HG03565 (cell line): Measurements from ENCODE around the gene DTNA.
A peak's percentile ranks its signal among the peaks of the same experiment; 100 is the strongest.

Source experiments
- ATAC-seq: cut with Tn5 transposase; IDR thresholded peaks from one replicate; pipeline ENCODE4 v1.9.1; 2021; ENCODE audit warnings: mild to moderate bottlenecking, moderate library complexity; ENCODE audit not compliant: unreplicated experiment

The DTNA gene

DNA sequence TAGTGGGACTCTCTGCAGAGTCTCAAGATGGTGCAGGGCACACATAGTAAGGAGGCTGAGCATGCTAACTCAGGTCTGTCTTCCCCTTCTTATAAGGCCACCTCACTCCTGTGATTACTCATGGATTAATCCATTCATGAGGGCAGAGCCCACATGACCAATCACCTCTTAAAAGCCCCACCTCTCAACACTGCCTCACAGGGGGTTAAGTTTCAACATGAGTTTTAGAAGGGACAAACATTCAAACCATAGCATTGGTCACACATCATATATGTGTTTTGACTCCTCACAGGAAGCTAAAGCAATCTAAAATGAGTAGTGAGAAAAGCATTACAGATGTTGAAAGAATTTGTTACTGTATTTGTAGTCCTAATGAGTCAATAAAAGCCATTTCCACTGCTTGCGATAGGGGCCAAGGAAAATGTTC, 57.5 kb downstream of the DTNA start:
- ATAC-seq: peak; percentile 83

DNA sequence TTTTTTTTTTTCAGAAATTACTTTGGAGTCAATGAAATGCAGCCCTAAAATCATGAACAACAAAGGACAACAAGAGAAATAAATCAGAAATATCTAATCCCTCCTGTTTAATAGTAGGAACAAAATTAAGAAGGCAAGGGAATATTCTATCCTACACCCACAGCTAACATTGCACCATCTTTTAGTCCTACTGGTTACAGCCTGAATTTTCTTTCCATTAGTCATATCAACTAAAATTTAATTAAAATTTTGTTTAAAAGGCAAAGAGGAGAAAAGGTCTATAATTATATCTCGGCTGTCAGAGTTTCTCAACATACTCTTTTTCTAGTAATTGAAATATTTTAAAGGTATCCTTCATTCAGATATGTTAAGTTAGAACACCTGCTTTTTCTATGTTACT, 61.9 kb downstream of the DTNA start:
- ATAC-seq: no peak

DNA sequence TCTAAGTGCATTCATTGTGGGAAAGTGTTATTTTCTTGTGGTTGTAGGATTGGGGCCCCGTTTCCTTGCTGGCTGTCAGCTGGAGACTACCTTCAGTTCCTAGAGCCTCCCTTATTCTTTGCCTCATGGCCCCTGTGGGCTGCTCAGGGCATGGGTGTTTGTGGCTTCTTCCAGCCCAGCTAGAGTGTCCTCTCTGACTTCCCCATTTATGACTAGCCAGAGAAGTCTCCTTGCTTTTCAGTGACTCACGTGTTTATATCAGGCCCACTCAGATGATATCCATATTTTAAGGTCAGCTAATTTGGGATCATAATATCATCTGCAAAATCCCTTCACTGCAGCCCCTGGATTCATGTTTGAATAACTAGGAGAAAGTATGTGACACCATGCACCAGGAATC, 62.8 kb downstream of the DTNA start:
- no peak for ATAC-seq

DNA sequence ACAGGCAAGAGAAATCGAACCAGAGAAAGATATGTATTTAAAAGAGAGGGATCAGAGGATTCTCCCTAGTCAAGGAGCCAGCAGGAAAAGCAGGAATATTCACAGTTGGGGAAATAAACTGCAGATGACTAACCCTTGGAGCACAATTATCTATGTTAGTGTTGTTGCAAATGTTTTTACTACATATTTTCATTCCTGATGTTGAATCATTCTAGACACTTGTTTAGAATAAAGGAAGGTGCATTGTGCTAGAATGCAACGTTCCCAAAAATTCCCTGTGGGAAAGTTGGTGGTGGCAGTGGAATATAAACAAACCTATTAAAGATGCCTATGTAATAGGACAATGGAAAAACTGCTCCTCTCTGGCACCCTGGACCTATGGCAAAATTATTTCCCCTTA, 63.3 kb downstream of the DTNA start:
- ATAC-seq: no peak

DNA sequence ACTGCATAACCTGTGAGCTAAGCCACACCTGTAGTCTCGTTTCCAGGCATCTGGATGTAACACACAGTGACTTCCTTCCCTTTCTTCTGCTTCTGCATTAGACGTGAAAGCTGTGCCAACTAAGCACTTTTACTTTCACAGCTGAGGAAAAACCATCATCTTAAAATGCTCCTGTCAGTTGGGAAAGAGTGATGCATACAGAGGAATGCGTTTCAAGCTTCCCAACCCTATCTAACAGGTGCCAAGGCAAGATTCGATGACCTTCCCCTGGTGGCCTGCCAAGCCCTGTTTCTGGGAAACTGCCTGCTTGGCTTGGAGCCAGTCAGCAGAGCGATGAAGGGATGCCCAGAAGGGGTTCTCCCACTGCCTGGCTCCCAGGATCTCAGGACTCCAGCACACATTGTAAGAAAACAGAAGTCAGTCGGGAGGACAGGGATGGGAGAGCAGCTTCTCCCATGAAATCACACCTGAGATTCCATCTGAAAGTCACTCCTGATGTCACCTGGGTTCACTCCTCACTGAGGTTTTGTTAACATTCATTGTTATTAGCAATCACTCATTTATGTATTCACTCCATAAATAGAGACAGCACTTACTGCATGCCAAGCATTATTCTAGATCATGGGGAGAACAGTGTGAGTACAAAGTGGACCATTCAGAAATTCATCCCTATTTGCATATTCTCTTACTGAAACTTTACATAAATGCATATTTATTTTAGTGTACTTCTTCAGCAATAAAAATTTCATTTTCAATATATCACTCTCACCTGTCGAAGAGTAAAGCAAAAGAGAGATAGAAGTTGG, 64.1 kb downstream of the DTNA start:
- ATAC-seq: no peak

DNA sequence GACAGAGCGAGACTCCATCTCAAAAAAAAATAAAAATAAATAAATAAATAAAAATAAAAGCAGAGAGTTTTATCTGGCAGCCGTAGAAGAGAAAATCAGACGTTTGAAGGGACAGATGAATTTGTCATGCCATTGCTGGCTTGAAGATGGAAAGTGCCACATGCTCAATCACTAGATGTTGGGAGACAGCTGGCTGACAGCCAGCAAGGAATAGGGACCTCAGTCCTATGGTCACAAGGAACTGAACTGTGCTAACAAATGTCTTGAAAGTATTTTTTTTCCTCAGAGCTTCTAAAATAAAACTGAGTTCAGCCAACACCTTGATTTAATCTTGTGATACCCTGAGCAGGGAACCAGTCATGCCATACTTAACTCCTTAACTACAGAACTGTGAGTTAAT, 65.4 kb downstream of the DTNA start:
- no peak for ATAC-seq

DNA sequence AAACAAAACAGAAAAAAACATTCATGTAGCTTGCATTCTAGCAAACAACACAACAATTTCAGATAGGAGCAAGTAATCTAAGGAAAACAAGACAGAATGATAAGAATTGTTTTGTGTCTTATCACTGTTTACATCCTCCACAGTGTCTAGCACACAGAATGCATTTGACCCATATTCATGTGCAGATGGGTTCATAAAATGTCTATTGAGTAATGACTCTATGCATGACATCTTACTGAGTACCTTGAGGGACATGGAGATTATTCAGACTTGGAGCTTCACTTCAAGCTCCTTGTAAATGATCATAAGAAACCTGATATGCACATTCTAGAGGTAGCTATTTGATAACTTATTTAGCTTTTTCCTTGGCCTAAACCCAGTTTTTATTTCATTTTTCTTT, 69.0 kb downstream of the DTNA start:
- ATAC-seq: no peak

DNA sequence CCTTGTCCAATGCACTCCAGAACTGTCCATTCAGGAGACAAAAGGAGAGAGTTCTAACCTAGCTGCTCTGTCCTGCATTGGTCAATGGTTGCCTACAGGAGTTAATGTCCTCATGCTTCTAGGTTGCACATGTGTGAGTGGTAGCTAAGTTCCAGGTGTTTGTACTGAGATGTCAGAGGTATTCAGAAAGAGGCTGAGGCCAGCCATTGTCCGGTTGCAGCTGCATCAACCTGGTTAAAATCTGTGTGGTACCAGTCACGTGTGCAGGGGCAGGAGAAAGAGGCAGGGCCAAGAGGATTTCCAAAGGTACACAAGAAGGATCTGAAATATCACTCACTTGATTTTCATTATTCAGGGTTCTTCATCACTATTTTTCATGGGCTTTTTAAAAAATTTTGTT, 70.8 kb downstream of the DTNA start:
- no peak for ATAC-seq

DNA sequence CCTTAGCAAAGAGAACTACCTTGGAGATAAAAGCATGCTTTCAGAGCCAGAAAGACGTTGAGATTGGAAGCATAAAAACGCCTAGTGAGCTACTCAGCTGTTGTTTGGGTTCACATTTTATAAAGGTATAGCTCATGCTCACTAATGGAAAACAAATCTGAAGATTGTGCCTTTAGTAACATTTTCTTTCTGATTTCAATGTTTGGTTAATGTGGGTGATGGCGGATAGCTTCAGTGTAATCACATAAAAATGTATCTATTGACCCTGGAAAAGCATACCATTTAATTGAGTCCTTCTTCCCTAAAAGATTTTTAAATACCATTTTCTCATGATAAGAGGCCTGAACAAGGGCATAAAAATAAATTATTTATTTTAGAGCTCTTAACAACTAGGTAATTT, 73.4 kb downstream of the DTNA start:
- ATAC-seq: no peak

DNA sequence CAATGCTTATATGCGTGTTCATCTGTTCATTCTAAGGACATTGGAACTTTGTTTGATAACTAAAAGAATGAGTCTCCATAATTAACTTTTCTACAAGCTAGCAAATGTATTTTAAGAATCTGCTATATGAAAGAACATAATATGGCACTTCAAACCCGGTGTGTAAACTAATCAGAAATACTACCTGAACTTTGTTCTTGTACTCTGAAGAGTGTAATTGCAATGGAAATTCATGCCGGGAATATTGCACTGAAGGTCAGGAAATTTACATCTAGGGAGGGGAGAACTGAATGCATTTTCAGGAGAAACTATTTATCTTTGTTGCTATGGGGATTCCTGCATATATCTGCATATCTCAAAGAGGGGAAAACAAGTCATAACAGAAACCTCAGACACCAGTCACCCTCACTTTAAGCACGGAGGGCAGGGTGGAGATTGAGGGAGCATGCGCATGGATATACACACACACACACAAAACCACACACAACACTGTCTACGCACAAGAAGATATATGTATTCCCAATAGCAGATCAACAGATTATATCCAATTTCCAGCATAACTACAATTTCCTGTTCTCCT, 76.2 kb downstream of the DTNA start:
- no peak for ATAC-seq

DNA sequence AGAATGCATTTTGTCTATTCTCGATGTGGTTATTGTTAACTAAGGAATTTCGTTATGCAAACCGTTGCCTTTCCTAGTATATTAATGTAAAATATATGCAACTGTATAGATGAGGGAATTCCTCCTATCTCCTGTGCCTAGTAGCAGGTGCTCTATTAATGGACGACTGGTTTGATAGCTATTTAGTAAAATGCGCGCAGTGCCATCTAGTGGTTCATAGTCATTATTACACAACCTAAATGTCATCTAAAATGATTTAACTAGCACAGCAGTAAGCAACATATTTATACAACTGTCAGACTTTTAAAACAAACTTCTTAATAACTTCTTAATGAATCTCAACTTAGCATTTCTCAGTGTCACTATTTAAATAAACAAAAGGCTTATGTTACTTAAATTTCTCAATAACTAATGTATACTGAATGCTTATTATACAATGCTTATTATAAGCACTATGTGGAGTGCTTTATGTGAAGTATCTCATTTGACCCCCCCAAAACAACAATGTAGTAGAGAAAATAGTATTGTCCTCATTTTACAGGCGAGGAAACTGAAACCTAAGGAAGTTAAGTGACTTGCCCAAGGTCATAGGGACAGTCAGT, 77.9 kb downstream of the DTNA start:
- peak; percentile 72 for ATAC-seq

DNA sequence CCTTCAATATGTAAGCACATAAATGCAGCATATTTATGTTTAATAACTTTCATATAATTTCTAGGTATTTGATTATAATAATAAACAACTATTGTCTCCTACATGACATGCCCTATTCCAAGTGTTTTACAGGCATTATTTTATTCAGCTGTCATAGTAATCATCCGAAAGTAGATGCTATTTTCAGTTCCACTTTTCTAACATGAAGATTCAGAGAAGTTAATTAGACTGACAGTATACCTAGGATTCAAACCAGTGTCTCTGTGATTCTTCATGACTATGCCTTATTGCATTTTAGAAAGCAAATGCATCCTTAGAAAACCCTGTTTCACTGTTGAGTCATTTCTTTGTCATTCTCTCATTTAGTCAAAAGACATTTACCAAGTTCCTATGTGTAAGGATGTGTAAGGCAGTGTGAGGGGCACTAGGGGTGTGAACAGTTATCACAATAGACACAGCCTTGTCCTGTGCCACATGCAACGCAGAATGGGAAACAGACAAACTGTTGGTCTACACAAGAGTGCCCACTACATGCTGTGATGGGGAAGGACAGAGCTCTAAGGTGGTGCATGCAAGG, 79.8 kb downstream of the DTNA start:
- ATAC-seq: no peak

DNA sequence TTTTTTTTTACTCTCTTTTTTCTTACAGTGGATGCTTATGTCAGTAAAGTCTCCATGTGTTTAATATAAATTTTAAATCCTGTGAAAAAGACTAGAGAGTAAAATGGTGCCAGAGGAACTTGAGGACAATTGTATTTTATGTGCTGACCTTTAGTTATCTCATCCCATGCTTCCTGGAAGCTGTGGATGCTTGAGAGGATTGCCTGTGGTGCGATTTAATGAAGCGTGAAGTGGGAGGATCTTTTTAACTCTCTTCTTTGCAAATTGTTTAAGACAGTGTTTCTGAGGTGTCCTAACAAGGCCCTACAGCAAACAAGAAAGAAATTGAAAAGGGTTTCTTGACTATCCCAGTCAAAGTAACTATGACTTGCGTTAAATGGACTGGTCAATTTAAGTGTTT, 84.2 kb downstream of the DTNA start:
- ATAC-seq: no peak

DNA sequence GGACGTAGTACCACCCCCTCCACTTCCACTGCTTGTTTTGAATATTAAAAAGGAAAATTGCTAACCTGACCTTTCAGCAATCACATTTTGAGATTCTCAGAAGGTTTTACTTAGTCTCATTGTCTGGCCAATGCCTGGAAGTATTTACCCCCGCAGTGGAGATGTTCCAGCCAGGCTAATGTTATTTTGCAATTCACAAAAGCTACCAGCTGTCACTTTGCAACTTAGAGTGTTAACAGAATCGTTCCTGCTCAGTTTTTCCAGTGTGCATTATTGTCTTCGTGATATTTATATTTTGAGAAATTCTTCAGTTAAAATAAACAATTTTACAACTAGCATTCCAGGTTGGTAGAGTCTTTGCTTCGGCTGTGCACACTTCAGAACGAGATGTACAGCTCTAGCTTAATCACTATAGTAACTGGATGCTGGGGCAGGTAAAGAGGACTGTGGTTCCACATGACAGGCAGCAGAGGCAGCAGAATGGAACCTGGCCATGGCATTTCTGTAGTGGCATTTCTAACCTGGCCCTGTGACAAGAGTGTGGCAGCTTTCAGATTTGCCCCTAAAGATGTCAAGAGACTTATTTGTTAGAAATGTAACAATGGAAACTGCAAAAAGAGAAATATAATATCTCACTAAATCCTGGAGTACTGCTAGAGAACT, 85.1 kb downstream of the DTNA start:
- ATAC-seq: no peak

DNA sequence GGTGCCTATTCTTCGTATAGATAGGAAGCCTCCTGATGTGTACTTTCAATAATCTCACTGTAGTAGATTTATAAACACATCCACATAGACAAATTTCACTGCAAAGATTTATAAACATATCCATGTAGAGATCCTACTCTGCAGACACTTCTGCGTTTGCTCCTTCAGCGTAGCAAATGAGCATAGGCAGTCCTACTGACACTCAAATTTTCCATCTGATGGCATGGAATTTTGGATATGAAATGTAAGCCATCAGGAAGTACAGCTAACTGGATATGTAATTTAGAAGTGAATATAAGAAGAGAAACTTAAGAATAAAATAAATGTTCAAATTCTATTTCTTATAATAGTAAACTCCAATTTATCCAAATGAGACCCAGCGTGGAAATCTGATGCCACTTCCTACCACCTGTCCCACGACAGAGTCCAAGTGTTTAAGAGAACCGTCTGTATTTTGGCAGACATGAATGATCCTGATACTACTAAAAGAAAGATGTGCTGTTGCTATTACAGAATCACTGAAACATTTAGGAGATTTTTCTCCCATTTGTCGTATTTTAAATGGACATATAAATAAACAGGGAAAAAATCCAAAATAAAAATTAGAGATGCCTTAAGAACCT, 86.0 kb downstream of the DTNA start:
- no peak for ATAC-seq

DNA sequence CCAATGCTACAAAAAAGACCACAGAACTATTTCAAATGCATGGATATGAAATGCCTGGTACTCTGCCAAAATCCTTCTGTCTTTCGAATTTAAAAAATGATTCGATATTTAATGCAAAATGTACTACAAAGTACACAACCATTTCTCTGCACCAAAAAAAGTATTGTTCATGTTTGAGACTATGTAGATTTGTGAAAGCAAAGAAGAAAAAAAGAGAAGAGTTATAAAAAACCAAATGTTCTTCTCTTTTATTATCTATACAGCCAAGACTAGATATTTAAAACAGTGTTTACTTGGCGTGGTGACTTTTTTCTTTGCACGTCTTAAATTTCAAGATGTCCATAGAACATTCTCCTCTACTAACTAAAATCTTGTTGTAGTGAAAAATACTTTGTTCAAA, 89.2 kb downstream of the DTNA start:
- ATAC-seq: no peak

DNA sequence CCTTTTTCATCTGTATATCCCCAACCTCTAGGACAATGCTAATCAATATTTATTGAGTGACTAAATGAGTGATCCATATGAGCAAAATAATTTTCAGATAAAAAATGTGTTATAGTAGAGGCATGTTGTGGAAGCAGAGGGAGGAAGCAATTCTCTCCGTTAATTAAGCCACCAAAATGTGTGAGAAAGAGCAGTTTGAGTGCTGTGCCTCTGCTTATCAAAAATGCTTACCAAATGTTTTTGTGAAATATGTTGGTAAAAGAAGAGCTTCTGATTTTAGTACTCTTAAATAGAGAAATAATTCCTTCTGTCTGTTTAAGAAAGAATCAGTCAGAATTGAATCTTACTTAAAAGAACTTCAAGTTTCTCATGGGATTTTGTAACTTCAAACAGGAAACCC, 90.3 kb downstream of the DTNA start:
- no peak for ATAC-seq

DNA sequence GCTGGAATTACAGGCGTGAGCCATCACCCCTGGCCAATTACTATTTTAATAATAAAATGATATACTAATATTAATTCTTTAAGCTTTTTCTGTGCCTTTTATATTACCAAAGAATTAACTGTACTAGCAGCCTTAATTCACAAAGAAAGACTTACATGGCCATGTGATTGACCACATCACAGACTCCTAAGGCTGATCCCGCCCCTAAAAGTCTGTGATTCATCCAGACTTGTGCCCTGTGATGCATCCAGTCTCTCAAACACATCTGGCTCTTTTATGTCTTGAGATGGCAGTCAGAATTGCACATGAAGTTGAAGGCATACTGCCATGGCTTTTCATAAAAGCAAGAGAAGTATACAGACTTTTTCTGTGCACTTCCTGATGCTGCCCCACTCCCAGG, 91.7 kb downstream of the DTNA start:
- no peak for ATAC-seq

DNA sequence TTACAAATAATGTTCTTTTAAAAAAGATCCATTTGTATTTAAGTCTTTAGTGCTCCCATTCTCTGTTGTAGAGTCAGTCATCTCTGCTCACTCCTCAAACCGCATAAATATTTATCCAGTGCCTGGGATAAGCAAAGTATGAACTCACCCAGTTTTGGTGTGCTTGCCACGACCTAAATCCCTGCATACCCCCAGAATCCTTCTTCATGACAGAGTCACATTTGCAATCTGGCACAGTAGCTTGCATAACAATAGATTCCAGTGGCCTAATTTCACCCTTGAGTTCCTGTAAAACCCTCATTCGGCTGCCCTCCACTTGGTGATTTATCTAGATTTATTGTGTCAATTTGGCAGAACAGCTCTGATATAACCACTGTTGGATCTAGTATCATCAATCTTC, 92.9 kb downstream of the DTNA start:
- no peak for ATAC-seq

DNA sequence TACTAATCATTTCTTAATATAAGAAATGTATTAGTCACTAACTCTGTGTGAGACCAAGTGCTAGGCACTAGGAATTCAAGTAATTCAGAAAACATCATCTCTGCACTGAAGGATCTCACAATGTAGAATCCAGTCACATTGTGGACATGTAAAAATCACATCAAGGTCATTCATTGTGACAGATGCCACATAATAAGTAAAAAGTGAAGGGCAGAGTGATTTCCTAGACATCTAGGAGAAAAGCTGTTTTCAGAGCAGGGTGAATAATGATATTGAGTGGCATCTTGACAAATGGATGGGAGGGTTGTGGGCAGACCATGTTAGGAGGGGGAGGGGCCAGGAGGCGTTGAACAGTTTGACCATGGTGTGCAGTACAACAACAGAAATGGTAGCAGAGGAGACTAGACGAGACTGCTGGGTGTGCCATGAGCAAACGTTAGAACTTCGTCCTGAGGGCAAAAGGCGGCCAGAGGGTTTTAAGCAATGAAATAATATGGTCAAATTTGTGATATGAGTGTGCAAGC, 93.8 kb downstream of the DTNA start:
- ATAC-seq: no peak
